GM18502 (cell line): ENCODE measurements around the gene CLDN20.
"Not testable (repeated sequence)": the region's sequence is repeated elsewhere in the genome, so short reads cannot be mapped to it uniquely, and the experiment has no call there.

Source experiments
- ATAC-seq: cut with Tn5 transposase; IDR thresholded peaks from one replicate; pipeline ENCODE4 v1.9.1; 2021; ENCODE audit warnings: mild to moderate bottlenecking; ENCODE audit not compliant: unreplicated experiment, poor library complexity

The CLDN20 gene

GRCh38 chr6:155267411-155267810, 3.6 kb downstream of the CLDN20 start:
- no peak for ATAC-seq

DNA sequence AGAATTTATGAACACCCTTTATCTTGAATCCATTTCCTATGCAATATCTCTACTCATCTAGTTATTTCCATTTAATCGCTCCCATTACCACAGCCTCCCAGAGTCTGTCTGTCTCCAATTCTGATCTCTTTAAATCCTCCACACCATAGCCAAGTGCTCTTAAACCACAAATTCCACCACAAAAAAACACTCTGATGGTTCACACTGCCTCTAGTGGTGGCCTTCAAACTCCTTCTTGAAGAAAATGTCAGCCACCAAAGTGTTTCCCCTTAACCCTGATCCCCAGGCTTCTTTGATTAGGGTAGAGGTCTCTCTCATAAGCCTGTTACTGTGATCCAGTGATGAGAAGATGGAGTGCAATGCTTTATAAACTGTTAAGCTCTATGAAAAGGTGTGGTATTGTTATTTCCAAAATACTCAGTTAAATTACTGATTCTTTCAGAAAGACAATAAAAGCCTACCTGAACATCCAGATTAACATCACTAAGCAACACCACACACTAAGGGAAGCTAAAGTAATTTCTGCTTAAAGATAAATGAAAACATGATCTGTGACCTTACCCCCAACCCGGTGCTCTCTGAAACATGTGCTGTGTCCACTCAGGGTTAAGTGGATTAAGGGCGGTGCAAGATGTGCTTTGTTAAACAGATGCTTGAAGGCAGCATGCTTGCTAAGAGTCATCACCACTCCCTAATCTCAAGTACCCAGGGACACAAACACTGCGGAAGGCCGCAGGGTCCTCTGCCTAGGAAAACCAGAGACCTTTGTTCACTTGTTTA, 4.5 kb downstream of the CLDN20 start:
- not testable (repeated sequence) for ATAC-seq

- no peak for ATAC-seq
Measured at GRCh38 chr6:155269765-155270164, 6.0 kb downstream of the CLDN20 start.

DNA sequence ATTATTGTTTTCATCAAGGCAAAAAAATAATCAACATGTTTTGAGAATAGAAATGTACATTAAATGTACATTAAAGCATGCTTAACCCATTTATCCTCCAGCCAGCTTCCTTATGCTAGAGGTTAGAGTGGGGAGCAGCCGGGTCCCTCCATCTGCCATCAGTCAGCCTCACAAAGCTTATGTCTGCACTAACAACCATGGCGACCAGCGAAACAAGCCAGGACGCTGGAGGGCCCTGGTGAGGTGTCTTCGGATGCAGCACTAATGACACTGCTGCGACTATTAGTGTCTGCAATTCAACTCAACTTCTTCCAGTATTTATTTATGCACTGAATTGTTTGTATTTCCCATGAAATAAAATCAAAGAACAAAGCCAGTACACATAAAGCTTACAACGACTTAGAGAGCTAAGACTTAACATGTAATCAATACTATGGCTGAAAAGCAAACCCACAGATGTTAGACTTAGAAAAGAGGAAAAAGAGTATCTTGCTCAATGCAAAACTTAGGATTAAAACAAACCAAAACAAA, 6.8 kb downstream of the CLDN20 start:
- no peak for ATAC-seq

DNA sequence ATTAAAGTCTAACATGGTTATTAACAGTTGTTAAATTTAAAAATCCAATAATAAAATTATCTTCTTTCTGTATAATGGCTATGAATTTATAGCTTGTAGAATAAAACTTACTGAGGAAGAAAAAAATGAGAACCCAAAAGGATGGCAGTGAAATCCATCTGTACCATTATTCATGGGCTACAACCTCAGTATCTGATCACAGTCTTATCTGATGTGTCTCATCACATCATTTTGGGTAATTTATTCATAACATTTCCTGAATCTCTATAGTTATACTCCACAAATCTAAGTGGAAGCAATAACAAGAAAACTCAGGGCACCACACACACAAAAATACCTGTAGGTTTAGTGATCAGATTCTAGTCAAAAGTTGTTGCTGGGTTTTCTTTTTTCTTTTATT, 7.3 kb downstream of the CLDN20 start:
- no peak for ATAC-seq

DNA sequence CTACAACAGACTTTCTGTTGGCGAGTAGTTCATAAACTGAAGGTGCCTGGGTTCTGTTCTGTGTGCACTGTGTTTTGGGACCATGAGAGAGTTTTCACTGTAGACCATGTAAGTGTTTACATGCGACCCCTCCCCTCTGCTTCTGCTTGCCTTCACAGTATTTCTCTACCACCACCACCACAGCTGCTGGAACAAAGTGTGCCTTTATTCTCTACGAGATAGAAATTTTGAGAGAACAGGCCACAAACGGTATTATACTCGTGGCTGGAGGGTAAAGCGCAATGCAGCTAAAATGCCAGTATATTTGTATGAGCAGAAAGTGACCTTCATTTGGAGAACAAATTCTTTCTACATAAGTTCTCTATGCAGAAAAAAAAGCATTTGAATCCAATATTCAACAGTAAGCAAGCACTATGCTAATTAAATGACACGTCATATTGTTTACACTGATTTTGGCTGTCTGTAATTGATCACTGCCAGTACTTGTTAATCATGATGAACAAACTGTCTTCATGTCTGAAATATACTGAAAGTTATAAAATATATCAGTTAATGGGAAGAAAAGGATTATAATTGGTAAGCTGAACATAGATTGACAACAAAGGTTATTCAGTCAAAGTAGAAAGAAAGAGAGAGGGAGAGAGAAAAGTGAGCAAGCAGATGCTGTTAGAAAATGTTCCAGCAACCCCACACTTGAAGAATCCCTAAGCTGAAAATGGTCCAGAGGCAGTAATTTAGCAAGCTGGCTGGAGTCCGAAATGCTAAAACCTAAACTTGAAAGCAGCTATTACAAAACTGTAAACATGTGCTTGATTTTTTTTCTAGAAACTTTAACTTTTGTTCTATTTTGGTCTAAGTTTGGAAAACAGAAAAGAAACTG, 8.8 kb downstream of the CLDN20 start:
- no peak for ATAC-seq

DNA sequence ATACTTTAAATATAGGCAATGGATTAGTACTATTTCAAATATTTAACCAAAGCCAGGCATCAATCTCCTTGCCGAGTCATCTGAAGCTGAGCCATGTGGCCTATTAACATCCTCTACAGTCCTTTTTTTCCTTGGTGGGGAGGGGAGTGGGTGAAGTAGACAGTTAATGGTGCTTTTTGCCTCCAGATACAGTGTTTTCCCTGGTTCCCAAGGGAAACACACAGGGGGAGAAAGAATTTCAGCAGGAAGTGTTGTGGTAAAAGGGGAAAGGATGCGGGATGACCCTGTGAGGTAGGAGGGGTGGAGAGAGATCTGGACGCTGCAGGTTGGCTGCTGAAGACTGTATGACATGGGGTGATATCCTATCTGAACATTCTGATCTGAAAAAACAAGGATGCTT, 9.6 kb downstream of the CLDN20 start:
- ATAC-seq = no peak

GRCh38 chr6:155274106-155274505, 10.3 kb downstream of the CLDN20 start:
- no peak for ATAC-seq

DNA sequence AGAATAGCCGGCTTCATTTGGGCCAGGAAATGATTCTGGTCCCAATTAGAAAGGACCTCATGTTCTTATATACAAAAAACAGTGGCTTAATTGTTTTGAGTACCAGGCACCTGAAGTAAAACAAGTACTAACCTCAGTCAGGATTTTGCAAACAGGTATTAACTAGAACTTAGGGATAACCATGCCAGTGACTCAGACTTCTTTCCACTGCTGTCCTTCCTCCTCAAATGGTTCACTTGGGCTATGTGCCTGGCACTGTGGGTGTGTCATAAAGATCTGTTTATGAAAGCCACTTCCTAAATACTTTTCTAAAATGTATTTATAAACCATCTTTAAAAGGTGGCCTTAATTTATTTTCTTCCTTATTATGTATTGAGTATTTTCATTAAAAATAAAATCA, 10.7 kb downstream of the CLDN20 start:
- ATAC-seq = no peak

- ATAC-seq = no peak
Measured at GRCh38 chr6:155275808-155276480, 12.1 kb downstream of the CLDN20 start.

DNA sequence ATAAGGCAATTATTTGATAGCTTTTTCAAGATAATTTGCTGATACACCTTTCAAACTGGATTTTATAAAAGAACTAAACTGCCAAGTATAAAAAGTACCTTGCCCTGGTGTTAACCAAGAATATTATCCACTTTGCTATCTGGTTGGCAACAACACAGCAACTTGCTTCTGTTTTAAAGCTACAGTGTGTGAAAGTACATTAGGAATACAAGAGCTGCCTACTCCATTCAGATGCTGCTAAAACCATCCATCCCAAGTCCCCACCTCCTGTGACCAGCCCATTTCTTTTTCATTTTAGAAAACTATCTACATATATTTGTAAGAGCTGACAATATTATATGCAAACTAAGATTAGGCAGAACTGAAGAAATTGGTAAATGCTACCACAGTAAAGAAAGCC, 12.8 kb downstream of the CLDN20 start:
- no peak for ATAC-seq

GRCh38 chr6:155278319-155279049, 14.7 kb downstream of the CLDN20 start:
- ATAC-seq = no peak

- no peak for ATAC-seq
Measured at GRCh38 chr6:155284775-155285174, 21.0 kb downstream of the CLDN20 start.

DNA sequence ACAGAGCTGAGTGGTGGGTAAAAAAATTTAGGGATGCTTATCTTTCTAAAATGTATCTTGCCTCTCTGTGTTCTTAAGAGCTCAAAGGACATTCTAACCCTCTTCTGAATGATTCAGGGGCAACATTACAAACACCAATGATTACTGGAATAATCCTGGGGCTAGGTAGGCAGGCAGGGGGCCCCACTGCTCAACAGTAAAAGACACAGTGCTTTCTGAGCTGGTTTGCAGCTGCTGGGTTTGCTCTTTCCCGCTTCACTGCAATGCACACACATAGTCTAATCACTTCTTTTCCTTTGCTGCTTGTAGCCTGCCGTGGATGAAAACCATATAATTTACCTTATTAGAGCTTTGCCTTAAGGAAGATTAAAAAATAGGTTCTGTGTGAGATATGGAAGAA, 23.9 kb downstream of the CLDN20 start:
- ATAC-seq = no peak

DNA sequence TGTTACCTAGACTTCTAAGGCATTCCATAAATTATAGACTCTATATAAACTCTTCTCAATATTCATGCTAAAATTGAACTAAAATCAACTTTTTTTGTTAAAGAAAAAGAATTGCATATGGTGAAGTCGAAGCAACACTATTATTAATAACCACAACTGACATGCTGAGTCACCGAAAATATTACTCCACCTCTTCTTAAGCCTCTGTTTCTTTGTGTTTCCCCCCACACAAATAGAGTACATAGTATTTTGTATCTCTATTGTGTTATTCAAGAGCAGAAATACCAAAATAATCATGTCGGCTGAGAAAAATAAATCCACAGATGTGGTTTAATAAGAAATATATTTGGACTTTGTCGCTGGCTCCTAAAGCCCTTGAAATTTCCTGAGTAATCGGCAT, 26.7 kb downstream of the CLDN20 start:
- ATAC-seq = no peak

DNA sequence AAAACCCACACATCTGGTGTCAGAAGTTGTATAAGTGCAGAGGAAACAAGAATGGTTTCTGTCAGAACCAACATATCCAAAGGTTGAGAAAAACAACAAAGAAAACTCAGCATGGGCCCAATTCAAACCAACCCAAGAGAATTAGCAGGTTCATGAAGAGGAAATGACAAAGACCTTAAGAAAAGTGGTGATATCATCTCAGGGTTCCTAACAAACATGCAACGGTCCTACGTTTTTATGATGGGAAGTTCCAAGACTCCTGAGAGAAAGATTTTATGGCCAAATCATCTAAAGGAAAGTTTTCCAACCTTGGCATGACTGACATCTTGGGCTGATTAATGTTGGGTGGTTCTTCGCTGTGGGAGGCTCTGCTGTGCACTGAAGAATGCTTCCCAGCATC, 27.5 kb downstream of the CLDN20 start:
- no peak for ATAC-seq

DNA sequence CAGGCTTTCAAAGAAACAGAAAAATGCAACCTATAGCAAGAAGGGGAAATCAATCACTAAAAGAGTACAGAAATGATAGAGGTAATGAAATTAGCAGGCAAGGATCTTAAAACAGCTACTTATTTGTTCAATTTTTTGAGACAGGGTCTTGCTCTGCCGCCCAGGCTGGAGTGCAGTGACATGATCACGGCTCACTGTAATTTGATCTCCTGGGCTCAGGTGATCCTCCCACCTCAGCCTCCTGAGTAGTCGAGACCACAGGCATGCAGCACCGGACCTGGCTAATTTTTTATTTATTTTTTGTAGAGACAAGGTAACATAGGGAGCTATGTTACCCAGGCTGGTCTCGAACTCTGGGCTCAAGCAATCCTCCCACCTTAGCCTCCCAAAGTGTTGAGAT, 28.9 kb downstream of the CLDN20 start:
- ATAC-seq = no peak

DNA sequence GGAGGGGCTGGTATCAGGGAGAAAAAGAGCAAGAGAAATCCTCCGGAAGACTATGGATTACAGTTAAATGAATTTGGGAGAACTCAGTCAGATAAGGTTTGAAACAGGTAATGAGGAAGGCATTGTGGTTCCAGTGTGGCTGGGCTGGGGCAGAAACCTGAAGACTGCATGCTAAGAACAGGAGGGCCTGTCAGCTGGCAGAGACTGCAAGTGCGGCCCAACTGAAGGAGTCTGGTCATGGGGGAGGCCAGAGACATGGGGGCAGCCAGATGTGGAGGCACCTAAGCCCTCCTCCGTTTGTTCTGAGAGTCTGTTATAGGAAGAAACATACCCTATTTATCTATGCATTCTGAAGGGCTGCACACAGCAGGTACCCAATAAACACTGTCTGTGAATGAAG, 33.9 kb downstream of the CLDN20 start:
- no peak for ATAC-seq

- no peak for ATAC-seq
Measured at GRCh38 chr6:155301867-155302266, 38.1 kb downstream of the CLDN20 start.

DNA sequence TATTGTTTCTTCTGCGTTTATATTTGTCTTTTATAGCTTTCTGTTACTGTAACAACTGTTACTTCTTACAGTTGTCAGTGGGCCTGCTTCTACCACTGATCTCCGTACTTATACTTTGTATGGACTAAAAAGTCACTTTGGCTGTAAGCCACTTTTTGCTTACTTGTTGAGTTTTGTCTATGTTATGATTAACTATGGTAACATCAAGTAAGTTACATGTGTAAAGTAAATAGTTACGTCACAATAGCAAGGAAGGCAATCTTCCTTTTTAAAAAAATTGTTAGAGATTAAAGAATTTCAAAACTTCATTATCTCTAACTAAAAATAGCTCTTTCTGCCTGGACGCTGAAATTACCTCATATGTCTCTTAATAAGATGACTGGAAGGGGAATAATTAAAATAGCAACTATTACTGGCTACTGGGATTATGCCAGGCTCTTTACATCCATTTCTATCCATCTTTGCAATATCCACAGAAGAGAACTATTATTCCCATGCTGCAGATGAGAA, 39.6 kb downstream of the CLDN20 start:
- ATAC-seq = no peak
